GM12865 (cell line): Measurements from ENCODE around the gene BBS9.

Experiments used
- DNase-seq: peaks from one replicate; pipeline ENCODE4 v3.0.0; 2010; ENCODE audit warnings: low read depth
- H3K4me3 ChIP-seq: 2 replicates; pipeline ENCODE4 v1.5.1; 2011; ENCODE audit warnings: mild to moderate bottlenecking, low read depth, low read length, control low read depth
- CTCF ChIP-seq: IDR thresholded peaks from 2 replicates; pipeline ENCODE4 v1.5.1; 2011; ENCODE audit warnings: low read length, control low read depth, low read depth, inconsistent platforms; ENCODE audit not compliant: insufficient read depth; ENCODE audit errors: missing control alignments

BBS9 gene

GRCh38 chr7:33395340-33395739 lies 266.0 kb downstream of the BBS9 start:
- H3K4me3 ChIP-seq: no peak overlapping the region
- DNase-seq: no peak
- no peak for TF ChIP-seq CTCF

GRCh38 chr7:33399528-33400213 lies 270.3 kb downstream of the BBS9 start:
- DNase-seq: no peak
- TF ChIP-seq CTCF: no peak
- H3K4me3 ChIP-seq: no peak overlapping the region

- no peak for DNase-seq
- no peak for TF ChIP-seq CTCF
- no peak overlapping the region for H3K4me3 ChIP-seq
These were observed 270.8 kb downstream of the BBS9 start for GRCh38 chr7:33400214-33400538.

- DNase-seq: no peak
- no peak overlapping the region for H3K4me3 ChIP-seq
- no peak for TF ChIP-seq CTCF
These were observed 280.9 kb downstream of the BBS9 start for GRCh38 chr7:33410266-33410665.

GRCh38 chr7:33411020-33411419 lies 281.7 kb downstream of the BBS9 start:
- DNase-seq: no peak

GRCh38 chr7:33412331-33412730 lies 283.0 kb downstream of the BBS9 start:
- DNase-seq: no peak
- no peak overlapping the region for H3K4me3 ChIP-seq
- no peak for TF ChIP-seq CTCF

More at GRCh38 chr7:33411020-33411419, 281.7 kb downstream of the BBS9 start:
- H3K4me3 ChIP-seq: no peak overlapping the region
- no peak for TF ChIP-seq CTCF

- no peak for DNase-seq
- no peak overlapping the region for H3K4me3 ChIP-seq
- TF ChIP-seq CTCF: no peak
These were observed 288.9 kb downstream of the BBS9 start for GRCh38 chr7:33418251-33418701.
